HEK293 (cell line): Measurements from ENCODE around the gene CRACR2A.
A peak's percentile ranks its signal among the peaks of the same experiment; 100 is the strongest.

ENCODE experiments used
- CTCF ChIA-PET: fragments of 350-600 bp; formaldehyde crosslinking; extraction: SDS; loops from one replicate; lab custom pipeline; 2021; ENCODE audit warnings: antibody characterized with exemption; lab: Yijun Ruan, JAX
- POLR2A ChIA-PET: fragments of 300-600 bp; formaldehyde crosslinking; extraction: SDS; loops from one replicate; lab custom pipeline; 2020; ENCODE audit warnings: antibody characterized with exemption, inconsistent platforms; lab: Yijun Ruan, JAX
- H3K27ac ChIP-seq: fragments of 200-500 bp; sonication (Bioruptor generic); 2 replicates; pipeline ENCODE4 v1.5.1; 2014; ENCODE audit warnings: low read depth, low read length, control low read depth, inconsistent platforms; ENCODE audit errors: extremely low read depth
- H3K36me3 ChIP-seq, 2 experiments: fragments of 200-500 bp in 1 of 2; sonication (Bioruptor generic) in 1 of 2; 1 replicate in 1 of 2; 2 replicates in 1 of 2; pipeline ENCODE4 v1.5.1; 2014 to 2017; ENCODE audit warnings: inconsistent platforms in 2 of 2, low read length in 2 of 2; ENCODE audit not compliant: control insufficient read depth in 2 of 2, insufficient read depth in 1 of 2
- H3K4me1 ChIP-seq: fragments of 200-500 bp; sonication (Bioruptor generic); 2 replicates; pipeline ENCODE4 v1.5.1; 2014; ENCODE audit warnings: mild to moderate bottlenecking, low read length, inconsistent platforms; ENCODE audit not compliant: control insufficient read depth, insufficient read depth
- H3K4me3 ChIP-seq: 2 replicates; pipeline ENCODE4 v1.5.1; 2011; ENCODE audit warnings: low read depth, mild to moderate bottlenecking, control low read depth, low read length, moderate library complexity
- H3K9me3 ChIP-seq: fragments of 200-500 bp; sonication (Bioruptor generic); 2 replicates; pipeline ENCODE4 v1.5.1; 2014; ENCODE audit warnings: low read depth, low read length, inconsistent platforms; ENCODE audit not compliant: control insufficient read depth, insufficient read depth
- GLI2 ChIP-seq: fragments of 450-650 bp; formaldehyde crosslinking; IDR thresholded peaks from 2 replicates; pipeline ENCODE4; 2017; ENCODE audit warnings: missing biosample characterization, missing genetic modification characterization, low read depth, borderline replicate concordance
- GLI4 ChIP-seq: fragments of 450-650 bp; formaldehyde crosslinking; IDR thresholded peaks from 2 replicates; pipeline ENCODE4 v1.5.1; 2016; ENCODE audit warnings: missing biosample characterization, missing genetic modification characterization
- SALL2 ChIP-seq: fragments of 450-650 bp; formaldehyde crosslinking; IDR thresholded peaks from 2 replicates; pipeline ENCODE4 v1.5.0; 2017; ENCODE audit warnings: missing biosample characterization, mild to moderate bottlenecking, missing genetic modification characterization, borderline replicate concordance
- SCRT2 ChIP-seq: fragments of 450-650 bp; formaldehyde crosslinking; IDR thresholded peaks from 2 replicates; pipeline ENCODE4 v1.5.1; 2016; ENCODE audit warnings: missing biosample characterization, missing genetic modification characterization
- SP2 ChIP-seq: fragments of 450-650 bp; formaldehyde crosslinking; IDR thresholded peaks from 2 replicates; pipeline ENCODE4 v1.5.1; 2016; ENCODE audit warnings: missing biosample characterization, missing genetic modification characterization
- ZNF239 ChIP-seq: fragments of 450-650 bp; formaldehyde crosslinking; IDR thresholded peaks from 2 replicates; pipeline ENCODE4 v1.5.1; 2016; ENCODE audit warnings: missing biosample characterization, missing genetic modification characterization
- ZNF274 ChIP-seq, 2 experiments: fragments of 200-500 bp in 1 of 2; fragments of 450-650 bp in 1 of 2; sonication (Bioruptor generic) in 1 of 2; formaldehyde crosslinking in 1 of 2; IDR thresholded peaks; 2 replicates each; pipeline versions ENCODE4 v1.5.1 to v1.6.1; 2014 to 2016; ENCODE audit warnings: borderline replicate concordance in 1 of 2, inconsistent platforms in 1 of 2, low read length in 1 of 2, missing biosample characterization in 1 of 2, missing genetic modification characterization in 1 of 2
- ZNF311 ChIP-seq: fragments of 450-650 bp; formaldehyde crosslinking; IDR thresholded peaks from 2 replicates; pipeline ENCODE4 v1.5.1; 2017; ENCODE audit warnings: missing biosample characterization, missing genetic modification characterization, borderline replicate concordance
- ZNF37A ChIP-seq: fragments of 450-650 bp; IDR thresholded peaks from 2 replicates; pipeline ENCODE4 v1.5.1; 2018; ENCODE audit warnings: missing biosample characterization, missing genetic modification characterization
- ZNF423 ChIP-seq: fragments of 450-650 bp; formaldehyde crosslinking; IDR thresholded peaks from 2 replicates; pipeline ENCODE4 v1.5.1; 2016; ENCODE audit warnings: missing biosample characterization, missing genetic modification characterization
- ZNF488 ChIP-seq: fragments of 450-650 bp; formaldehyde crosslinking; IDR thresholded peaks from 2 replicates; pipeline ENCODE4 v1.5.1; 2016; ENCODE audit warnings: missing biosample characterization, missing genetic modification characterization
- ZNF529 ChIP-seq: fragments of 450-650 bp; formaldehyde crosslinking; IDR thresholded peaks from 2 replicates; pipeline ENCODE4 v1.5.1; 2017; ENCODE audit warnings: missing genetic modification characterization, missing biosample characterization; ENCODE audit not compliant: insufficient replicate concordance
- ZNF561 ChIP-seq: fragments of 450-650 bp; IDR thresholded peaks from 2 replicates; pipeline ENCODE4 v1.5.1; 2018; ENCODE audit warnings: missing biosample characterization, missing genetic modification characterization, borderline replicate concordance
- ZNF600 ChIP-seq: fragments of 450-650 bp; formaldehyde crosslinking; IDR thresholded peaks from 2 replicates; pipeline ENCODE4 v1.5.1; 2016; ENCODE audit warnings: missing biosample characterization, missing genetic modification characterization
- ZNF624 ChIP-seq: fragments of 450-650 bp; formaldehyde crosslinking; IDR thresholded peaks from 2 replicates; pipeline ENCODE4 v1.5.1; 2017; ENCODE audit warnings: missing biosample characterization, missing genetic modification characterization
- ZNF629 ChIP-seq: fragments of 450-650 bp; formaldehyde crosslinking; IDR thresholded peaks from 2 replicates; pipeline ENCODE4 v1.5.1; 2017; ENCODE audit warnings: missing biosample characterization, missing genetic modification characterization
- ZNF660 ChIP-seq: fragments of 450-650 bp; IDR thresholded peaks from 2 replicates; pipeline ENCODE4 v1.5.1; 2018; ENCODE audit warnings: missing biosample characterization, mild to moderate bottlenecking, missing genetic modification characterization
- ZNF768 ChIP-seq: fragments of 450-650 bp; formaldehyde crosslinking; IDR thresholded peaks from 2 replicates; pipeline ENCODE4 v1.5.1; 2018; ENCODE audit warnings: missing biosample characterization, mild to moderate bottlenecking, missing genetic modification characterization
- ZNF785 ChIP-seq: fragments of 450-650 bp; formaldehyde crosslinking; IDR thresholded peaks from 2 replicates; pipeline ENCODE4 v1.5.1; 2016; ENCODE audit warnings: missing biosample characterization, missing genetic modification characterization

The CRACR2A gene

GRCh38 chr12:3697311-3697870, 55.5 kb downstream of the CRACR2A start:
- Histone ChIP-seq H3K4me1 (no peaks in the 10 kb centered on the region), H3K27ac (no peak overlapping the region), H3K4me3 (no peak overlapping the region), H3K9me3 (no peaks in the 10 kb centered on the region), H3K36me3 (no peaks in the 10 kb centered on the region)
- ChIA-PET POLR2A (no interaction called here), CTCF (interaction anchor here (0.6 kb wide), 2 partner anchors 39 to 80 kb away, joined by 3 read pairs; no protein-coding TSS in a partner anchor)
- peak; percentile 67 for TF ChIP-seq SCRT2 (tag by site-specific recombination)
- TF ChIP-seq ZNF37A (tag by site-specific recombination): no peak
- TF ChIP-seq ZNF768 (tag by site-specific recombination): peak; percentile 74; the same call in 1 of the 2 replicates
- no peak for TF ChIP-seq ZNF239 (tag by site-specific recombination)
- TF ChIP-seq ZNF624: no peak

- no peaks in the 10 kb centered on the region for H3K9me3 ChIP-seq
- no peak overlapping the region for H3K4me3 ChIP-seq
- CTCF ChIA-PET: interaction anchor here (1.2 kb wide), 1 partner anchor 8 kb away, joined by 4 read pairs; no protein-coding TSS in a partner anchor
- H3K36me3 ChIP-seq: no peaks in the 10 kb centered on the region
- POLR2A ChIA-PET: no interaction called here
- TF ChIP-seq ZNF529 (tag by site-specific recombination) (no peak), ZNF423 (tag by site-specific recombination) (no peak), ZNF488 (no peak), ZNF274 (IDR thresholded peaks at IDR 0.05; ENCODE audit: low read length) (no peak), ZNF274 (tag by site-specific recombination; IDR thresholded peaks at IDR 0.05; ENCODE audit: borderline replicate concordance) (no peak), ZNF629 (tag by site-specific recombination) (no peak), GLI2 (tag by site-specific recombination) (no peak), ZNF561 (tag by site-specific recombination) (no peak)
- TF ChIP-seq, all 188 proteins: peak for 0
- Histone ChIP-seq H3K4me1 (no peaks in the 10 kb centered on the region), H3K27ac (no peak overlapping the region)
Observed at GRCh38 chr12:3694673-3695072, 58.2 kb downstream of the CRACR2A start.

GRCh38 chr12:3692616-3693365, 60.1 kb downstream of the CRACR2A start:
- no peaks in the 10 kb centered on the region for H3K4me1 ChIP-seq
- TF ChIP-seq SP2 (tag by site-specific recombination) (no peak), ZNF37A (tag by site-specific recombination) (no peak), SCRT2 (tag by site-specific recombination) (0 out of 2 replicates have a peak, but pooled peaks have one; percentile 11), ZNF311 (tag by site-specific recombination) (no peak), ZNF488 (no peak)
- POLR2A ChIA-PET: no interaction called here
- no peak overlapping the region for H3K27ac ChIP-seq
- no peaks in the 10 kb centered on the region for H3K36me3 ChIP-seq
- CTCF ChIA-PET: no interaction called here
- H3K9me3 ChIP-seq: no peaks in the 10 kb centered on the region
- H3K4me3 ChIP-seq: no peak overlapping the region

GRCh38 chr12:3686463-3686862, 66.4 kb downstream of the CRACR2A start:
- ChIA-PET POLR2A (no interaction called here), CTCF (no interaction called here)
- H3K4me3 ChIP-seq: no peak overlapping the region
- no peaks in the 10 kb centered on the region for H3K9me3 ChIP-seq
- H3K4me1 ChIP-seq: no peaks in the 10 kb centered on the region
- H3K36me3 ChIP-seq: no peaks in the 10 kb centered on the region
- TF ChIP-seq GLI4 (tag by site-specific recombination) (no peak), ZNF600 (tag by site-specific recombination) (no peak), SALL2 (no peak), ZNF785 (tag by site-specific recombination) (no peak), ZNF660 (no peak), ZNF768 (tag by site-specific recombination) (no peak)
- no peak overlapping the region for H3K27ac ChIP-seq
